ENCODE measurements around the gene ZNF746.

ZNF746 gene

DNA sequence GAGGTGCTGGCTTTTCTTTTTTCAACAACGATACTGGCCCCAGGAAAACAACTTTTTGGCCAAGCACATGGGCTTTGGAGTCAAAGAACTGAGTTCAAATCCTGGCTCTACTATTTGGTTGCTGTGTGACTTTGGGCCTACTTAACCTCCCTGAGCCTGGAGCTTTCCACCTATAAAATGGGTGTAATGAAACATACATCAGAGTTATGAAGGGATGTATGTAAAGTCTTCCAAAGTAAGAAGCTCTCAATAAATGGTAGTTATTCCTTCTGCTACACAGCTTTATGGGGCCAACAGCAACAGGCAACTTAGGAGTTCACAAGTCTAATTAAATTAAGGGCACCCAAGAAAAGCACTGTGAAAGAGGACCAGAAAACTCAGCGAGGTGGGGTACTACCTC is 69.7 kb downstream of the ZNF746 start:
- Mint-ChIP-seq H3K4me3 (no peak overlapping the region), H3K27ac (no peak overlapping the region), H3K4me1 (no peaks in the 10 kb centered on the region), H3K36me3 (ENCODE audit: low read depth) (peaks cover 37% of the 10 kb centered on the region), H3K9me3 (no peaks in the 10 kb centered on the region), H3K27me3 (ENCODE audit: low read depth) (no peaks in the 10 kb centered on the region)
- TF ChIP-seq, protein P1, sequence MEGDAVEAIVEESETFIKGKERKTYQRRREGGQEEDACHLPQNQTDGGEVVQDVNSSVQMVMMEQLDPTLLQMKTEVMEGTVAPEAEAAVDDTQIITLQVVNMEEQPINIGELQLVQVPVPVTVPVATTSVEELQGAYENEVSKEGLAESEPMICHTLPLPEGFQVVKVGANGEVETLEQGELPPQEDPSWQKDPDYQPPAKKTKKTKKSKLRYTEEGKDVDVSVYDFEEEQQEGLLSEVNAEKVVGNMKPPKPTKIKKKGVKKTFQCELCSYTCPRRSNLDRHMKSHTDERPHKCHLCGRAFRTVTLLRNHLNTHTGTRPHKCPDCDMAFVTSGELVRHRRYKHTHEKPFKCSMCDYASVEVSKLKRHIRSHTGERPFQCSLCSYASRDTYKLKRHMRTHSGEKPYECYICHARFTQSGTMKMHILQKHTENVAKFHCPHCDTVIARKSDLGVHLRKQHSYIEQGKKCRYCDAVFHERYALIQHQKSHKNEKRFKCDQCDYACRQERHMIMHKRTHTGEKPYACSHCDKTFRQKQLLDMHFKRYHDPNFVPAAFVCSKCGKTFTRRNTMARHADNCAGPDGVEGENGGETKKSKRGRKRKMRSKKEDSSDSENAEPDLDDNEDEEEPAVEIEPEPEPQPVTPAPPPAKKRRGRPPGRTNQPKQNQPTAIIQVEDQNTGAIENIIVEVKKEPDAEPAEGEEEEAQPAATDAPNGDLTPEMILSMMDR (IDR thresholded peaks at IDR 0.05; ENCODE audit: unreplicated experiment in 3 of 3), result no peak

DNA sequence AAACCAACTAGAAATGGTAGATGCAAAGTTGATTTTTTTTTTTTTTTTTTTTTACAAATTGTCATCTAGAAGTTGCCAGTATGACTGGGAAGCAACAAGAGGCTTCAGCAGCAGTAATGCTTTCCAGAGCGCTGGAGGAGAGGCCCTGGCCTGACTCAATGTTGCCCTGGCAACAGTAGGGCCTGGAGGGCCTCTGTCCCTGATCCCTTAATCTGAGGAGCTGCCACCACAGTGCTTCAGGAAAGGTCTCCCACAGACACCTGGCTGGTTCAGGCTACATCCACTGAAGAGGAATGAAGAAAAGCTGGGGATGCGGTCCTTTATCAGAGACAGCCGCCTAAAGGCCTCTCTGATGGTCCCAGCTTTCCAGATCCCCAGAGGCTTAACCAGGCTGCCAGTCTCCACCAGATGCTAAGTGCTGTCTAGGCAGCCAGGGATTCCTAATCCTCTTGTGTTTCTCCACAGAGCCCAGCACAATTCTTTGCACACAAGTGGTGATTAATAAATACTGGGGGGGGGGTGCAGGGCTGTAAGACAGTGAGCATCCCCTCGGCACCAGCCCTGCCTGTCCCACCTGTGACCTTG is 70.4 kb downstream of the ZNF746 start:
- no peaks in the 10 kb centered on the region for H3K9me3 Mint-ChIP-seq
- H3K4me3 Mint-ChIP-seq, result no peak overlapping the region
- no peaks in the 10 kb centered on the region for H3K4me1 Mint-ChIP-seq
- TF ChIP-seq, protein P1 (IDR thresholded peaks at IDR 0.05; ENCODE audit: unreplicated experiment in 3 of 3), result no peak
- H3K27me3 Mint-ChIP-seq (ENCODE audit: low read depth), result no peaks in the 10 kb centered on the region
- H3K27ac Mint-ChIP-seq, result no peak overlapping the region
- peaks cover 30% of the 10 kb centered on the region for H3K36me3 Mint-ChIP-seq (ENCODE audit: low read depth)

DNA sequence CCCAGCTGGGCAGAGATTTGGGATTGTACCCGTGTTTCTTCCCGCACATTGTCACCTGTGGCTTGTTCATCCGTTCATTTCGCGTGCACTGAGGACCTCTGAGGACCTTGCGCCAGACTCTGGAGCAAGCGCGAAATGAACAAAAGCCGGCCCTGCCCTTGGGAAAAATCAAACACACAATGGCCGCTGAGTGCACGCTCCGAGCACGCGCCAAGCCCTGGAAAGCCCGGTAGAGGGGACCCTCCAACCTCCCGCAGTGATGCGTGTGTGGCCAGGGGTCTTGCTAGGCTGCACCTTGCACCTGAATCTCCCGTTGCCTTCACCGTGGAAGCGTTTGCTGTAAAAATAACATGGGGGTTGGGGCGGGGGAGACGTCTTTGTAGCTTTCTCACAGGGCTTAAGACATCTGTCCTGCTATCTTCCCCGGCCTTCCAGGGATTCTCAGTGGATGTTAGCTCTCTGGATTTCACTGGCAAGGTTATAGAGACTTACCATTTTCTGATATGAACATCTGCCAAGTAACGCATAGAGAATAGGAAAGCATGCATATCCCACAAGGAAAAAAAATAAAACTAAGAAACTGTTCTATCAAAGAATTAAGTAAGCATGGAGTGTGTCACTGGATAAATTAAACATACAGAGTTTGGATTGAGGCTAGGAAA is 74.0 kb downstream of the ZNF746 start:
- Mint-ChIP-seq H3K27ac (no peak overlapping the region), H3K9me3 (no peaks in the 10 kb centered on the region), H3K4me3 (peak overlapping the region in 1 of 3 experiments; percentile 1), H3K4me1 (no peaks in the 10 kb centered on the region), H3K27me3 (ENCODE audit: low read depth) (no peaks in the 10 kb centered on the region), H3K36me3 (ENCODE audit: low read depth) (peaks cover 3% of the 10 kb centered on the region)
- TF ChIP-seq, protein P1 (IDR thresholded peaks at IDR 0.05; ENCODE audit: unreplicated experiment in 3 of 3), result no peak

DNA sequence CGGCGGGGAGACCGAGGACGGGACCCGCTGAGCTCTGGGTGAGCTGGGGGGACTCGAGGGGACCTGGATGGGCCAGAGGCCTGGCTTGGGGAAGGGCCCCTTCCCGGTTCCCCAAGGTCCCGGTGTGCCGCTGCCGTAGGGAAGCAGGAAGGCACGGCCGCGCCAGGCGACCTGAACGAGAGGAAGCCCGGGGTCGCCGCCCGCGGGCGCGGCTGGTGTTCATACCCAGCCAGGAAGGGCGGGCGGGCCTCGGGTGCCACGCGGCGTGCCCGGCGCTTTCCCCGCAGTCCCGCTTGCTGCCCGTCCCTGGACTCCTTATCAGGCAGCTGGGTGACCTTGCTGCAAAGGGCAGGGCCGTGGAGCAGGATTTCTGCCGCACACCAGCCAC is 74.7 kb downstream of the ZNF746 start:
- Mint-ChIP-seq H3K27me3 (ENCODE audit: low read depth) (no peaks in the 10 kb centered on the region), H3K4me3 (no peak overlapping the region), H3K36me3 (ENCODE audit: low read depth) (no peaks in the 10 kb centered on the region), H3K27ac (no peak overlapping the region), H3K9me3 (no peaks in the 10 kb centered on the region), H3K4me1 (no peaks in the 10 kb centered on the region)
- TF ChIP-seq, protein P1 (IDR thresholded peaks at IDR 0.05; ENCODE audit: unreplicated experiment in 3 of 3), result no peak

All from nephron (organoid).